ENCODE measurements around the gene CEP104.

DNA sequence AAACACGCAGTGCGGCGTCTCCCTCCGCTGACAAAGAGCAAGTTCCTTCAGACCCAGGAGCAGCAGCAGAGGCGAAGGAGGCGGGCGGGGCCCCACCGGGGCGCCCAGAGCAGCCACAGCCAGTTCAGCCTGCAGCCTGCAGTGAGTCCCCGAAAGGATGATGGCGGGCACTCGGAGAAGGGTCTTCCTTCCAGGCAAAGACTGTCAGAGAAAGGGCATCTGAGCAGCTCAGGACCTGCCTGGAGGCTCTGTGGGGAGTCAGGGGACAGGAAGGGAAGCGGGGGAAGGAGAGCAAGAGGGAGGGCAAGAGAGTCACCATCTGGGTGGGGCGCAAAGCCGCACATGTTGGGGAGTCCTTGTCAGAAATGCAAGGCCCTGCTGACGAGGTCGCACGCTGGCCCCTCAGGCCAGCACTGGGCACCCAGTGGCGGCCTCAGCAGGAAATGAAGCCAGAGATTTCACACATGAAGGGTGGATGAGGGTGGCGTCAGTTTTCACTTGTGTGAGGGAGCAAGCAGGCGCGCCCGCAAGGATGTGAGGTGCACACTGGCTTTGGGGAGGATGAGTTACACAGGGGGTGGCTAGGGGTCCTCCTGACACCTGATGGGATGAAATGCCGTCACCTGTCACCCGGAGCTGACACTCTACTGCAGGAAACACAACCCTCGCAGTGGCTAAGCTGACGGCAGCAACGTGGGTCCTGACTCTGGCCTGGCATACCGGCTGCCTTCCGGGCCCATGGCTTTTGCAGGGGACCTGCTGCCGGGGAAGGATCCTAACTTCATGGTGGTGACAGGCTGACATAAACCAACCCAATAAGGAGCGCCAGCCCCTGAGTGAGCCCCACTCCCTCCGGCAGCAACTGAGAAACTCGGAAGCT, 67.3 kb downstream of the CEP104 start:
- TF ChIP-seq, protein P1, sequence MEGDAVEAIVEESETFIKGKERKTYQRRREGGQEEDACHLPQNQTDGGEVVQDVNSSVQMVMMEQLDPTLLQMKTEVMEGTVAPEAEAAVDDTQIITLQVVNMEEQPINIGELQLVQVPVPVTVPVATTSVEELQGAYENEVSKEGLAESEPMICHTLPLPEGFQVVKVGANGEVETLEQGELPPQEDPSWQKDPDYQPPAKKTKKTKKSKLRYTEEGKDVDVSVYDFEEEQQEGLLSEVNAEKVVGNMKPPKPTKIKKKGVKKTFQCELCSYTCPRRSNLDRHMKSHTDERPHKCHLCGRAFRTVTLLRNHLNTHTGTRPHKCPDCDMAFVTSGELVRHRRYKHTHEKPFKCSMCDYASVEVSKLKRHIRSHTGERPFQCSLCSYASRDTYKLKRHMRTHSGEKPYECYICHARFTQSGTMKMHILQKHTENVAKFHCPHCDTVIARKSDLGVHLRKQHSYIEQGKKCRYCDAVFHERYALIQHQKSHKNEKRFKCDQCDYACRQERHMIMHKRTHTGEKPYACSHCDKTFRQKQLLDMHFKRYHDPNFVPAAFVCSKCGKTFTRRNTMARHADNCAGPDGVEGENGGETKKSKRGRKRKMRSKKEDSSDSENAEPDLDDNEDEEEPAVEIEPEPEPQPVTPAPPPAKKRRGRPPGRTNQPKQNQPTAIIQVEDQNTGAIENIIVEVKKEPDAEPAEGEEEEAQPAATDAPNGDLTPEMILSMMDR (IDR thresholded peaks at IDR 0.05), result no peak
- no peak for TF ChIP-seq POLR2A (IDR thresholded peaks at IDR 0.05)

Measured in heart left ventricle (tissue), 13 donors.